ENCODE results near the gene PGP. TPM values are rescaled to one million over a fixed set of nuclear protein-coding genes. Genes with fewer than 3 reads are reported as not detected.

PGP gene
- total RNA-seq, 4 donors from 2014 or later: 21.7 to 25.6 (median 23.1) TPM

DNA sequence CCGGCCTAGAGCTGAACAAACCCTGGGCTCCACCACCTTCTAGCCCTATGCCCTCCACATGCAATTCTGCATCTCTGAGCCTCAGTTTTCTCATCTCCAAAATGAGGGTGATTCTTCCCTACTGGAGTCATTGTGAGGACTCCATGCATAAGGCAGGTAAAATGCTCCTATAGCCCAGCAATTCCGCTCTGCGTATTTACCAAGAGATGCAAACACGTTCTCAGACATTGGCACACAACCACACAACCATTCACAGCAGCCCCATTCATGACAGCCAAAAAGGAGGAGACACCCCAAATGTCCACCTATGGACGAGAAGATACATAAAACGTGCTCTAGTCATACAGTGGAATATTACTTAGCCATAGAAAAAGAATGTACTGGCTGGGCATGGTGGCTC is 14.3 kb downstream of the PGP start:
- H3K9me3 ChIP-seq: no peaks in the 10 kb centered on the region
- H3K27me3 ChIP-seq: peaks cover 0 to 20% of the 10 kb centered on the region in 2 donors
- no peak for DNase-seq
- TF ChIP-seq POLR2A (IDR thresholded peaks at IDR 0.05): no peak
- no peak for TF ChIP-seq CTCF (IDR thresholded peaks at IDR 0.05)
- H3K27ac ChIP-seq: no peak overlapping the region
- H3K4me3 ChIP-seq: no peak overlapping the region
- no peaks in the 10 kb centered on the region for H3K36me3 ChIP-seq
- H3K4me1 ChIP-seq: peaks cover 0 to 18% (median 9%) of the 10 kb centered on the region in 4 donors

- peaks cover 0 to 23% (median 13%) of the 10 kb centered on the region in 4 donors for H3K4me1 ChIP-seq
- no peak overlapping the region for H3K27ac ChIP-seq
- DNase-seq: no peak
- H3K27me3 ChIP-seq: peaks cover 0 to 26% of the 10 kb centered on the region in 2 donors
- no peaks in the 10 kb centered on the region for H3K9me3 ChIP-seq
- no peak overlapping the region for H3K4me3 ChIP-seq
- TF ChIP-seq CTCF (IDR thresholded peaks at IDR 0.05) (no peak), POLR2A (IDR thresholded peaks at IDR 0.05) (no peak)
- no peaks in the 10 kb centered on the region for H3K36me3 ChIP-seq
Measured at GRCh38 chr16:2199621-2200139, 15.0 kb downstream of the PGP start.

- Histone ChIP-seq H3K36me3 (no peaks in the 10 kb centered on the region), H3K9me3 (no peaks in the 10 kb centered on the region), H3K27me3 (peaks cover 0 to 27% of the 10 kb centered on the region in 2 donors), H3K4me3 (no peak overlapping the region), H3K27ac (no peak overlapping the region), H3K4me1 (peaks cover 0 to 19% (median 13%) of the 10 kb centered on the region in 4 donors)
- no peak for TF ChIP-seq CTCF (IDR thresholded peaks at IDR 0.05)
- TF ChIP-seq POLR2A (IDR thresholded peaks at IDR 0.05): no peak
- no peak for DNase-seq
Measured at GRCh38 chr16:2199095-2199494, 15.5 kb downstream of the PGP start.

- no peak for TF ChIP-seq CTCF (IDR thresholded peaks at IDR 0.05)
- no peak for TF ChIP-seq POLR2A (IDR thresholded peaks at IDR 0.05)
- H3K27me3 ChIP-seq: peaks cover 0 to 27% of the 10 kb centered on the region in 2 donors
Measured at GRCh38 chr16:2198283-2198682, 16.4 kb downstream of the PGP start.

DNA sequence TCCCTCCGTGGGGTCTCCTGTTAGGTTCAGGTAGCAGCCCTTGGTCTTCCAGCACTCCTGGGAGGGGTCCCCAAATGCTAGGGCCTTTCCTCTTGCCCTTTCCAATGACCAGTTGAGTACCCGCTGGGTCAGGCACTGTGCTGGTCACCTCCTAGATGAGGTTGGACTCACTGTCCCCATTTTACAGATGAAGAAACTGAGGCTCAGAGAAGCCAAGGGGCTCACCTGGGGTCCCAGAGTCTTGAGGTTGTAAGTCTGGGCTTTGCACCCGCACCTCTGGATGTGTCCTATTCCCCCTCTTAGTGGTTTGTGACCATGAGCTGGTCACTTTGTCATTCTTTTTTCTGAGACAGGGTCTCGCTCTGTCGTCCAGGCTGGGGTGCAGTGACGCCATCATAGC is 16.9 kb downstream of the PGP start:
- DNase-seq: no peak
- Histone ChIP-seq H3K4me3 (no peak overlapping the region), H3K27me3 (peaks cover 0 to 27% of the 10 kb centered on the region in 2 donors), H3K9me3 (no peaks in the 10 kb centered on the region), H3K27ac (no peak overlapping the region), H3K4me1 (peaks cover 0 to 19% (median 13%) of the 10 kb centered on the region in 4 donors), H3K36me3 (no peaks in the 10 kb centered on the region)
- no peak for TF ChIP-seq POLR2A (IDR thresholded peaks at IDR 0.05)
- TF ChIP-seq CTCF (IDR thresholded peaks at IDR 0.05): no peak

More at GRCh38 chr16:2198283-2198682, 16.4 kb downstream of the PGP start:
- DNase-seq: no peak
- peaks cover 0 to 19% (median 13%) of the 10 kb centered on the region in 4 donors for H3K4me1 ChIP-seq
- H3K9me3 ChIP-seq: no peaks in the 10 kb centered on the region
- H3K4me3 ChIP-seq: no peak overlapping the region
- no peaks in the 10 kb centered on the region for H3K36me3 ChIP-seq
- H3K27ac ChIP-seq: no peak overlapping the region

Measured in Peyer's patch (tissue), 4 donors.